ENCODE measurements around the gene PSME1. TPM values are rescaled to one million over a fixed set of nuclear protein-coding genes. Genes with fewer than 3 reads are reported as not detected.
A peak's percentile ranks its signal among the peaks of the same experiment; 100 is the strongest.

PSME1 gene
- total RNA-seq, 2 experiments from 2014 or later: 149 to 187 TPM

DNA sequence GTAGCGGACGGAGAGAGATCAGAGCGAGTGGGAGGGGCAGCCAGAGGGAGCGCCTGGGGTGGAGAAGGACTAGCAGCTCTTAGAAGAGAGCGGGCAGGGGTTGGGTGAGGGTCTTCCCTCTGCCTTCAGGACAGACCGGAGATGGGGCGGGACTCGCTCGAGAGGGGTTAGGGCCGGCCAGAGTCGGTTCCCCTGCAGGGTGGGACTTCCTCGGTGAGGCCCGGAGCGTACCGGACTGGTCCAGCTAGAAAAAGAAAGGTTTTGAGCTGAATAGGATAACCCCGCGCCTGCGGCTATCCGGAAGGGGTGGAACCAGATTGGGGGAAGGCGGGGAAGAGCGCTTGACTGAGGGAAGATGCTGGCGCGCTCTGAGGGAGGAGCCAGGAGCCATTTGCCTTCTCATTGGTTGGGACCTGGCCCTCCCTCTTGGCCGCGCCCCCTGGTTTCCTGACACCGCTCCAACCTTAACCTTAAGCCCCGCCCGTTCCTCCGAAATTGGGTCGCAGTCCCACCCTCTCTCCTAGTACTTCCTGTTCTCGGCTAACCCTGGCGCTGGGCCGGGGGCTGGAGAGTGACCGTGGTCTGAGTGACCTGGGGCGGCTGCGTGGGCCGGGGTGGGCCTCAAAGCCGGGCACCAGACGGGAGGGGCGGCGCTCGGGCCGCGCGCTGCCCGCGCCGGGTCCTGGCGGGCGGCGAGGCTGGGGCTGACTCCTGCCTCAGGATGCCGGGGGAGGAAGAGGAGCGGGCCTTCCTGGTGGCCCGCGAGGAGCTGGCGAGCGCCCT, 11.2 kb downstream of the PSME1 start, which contains the start of gene RNF31:
Gene RNF31 (plus strand): TSS at position 521 of the 783 bp plus-strand sequence. CDS start 201 bp downstream, at position 722.
- ChIA-PET CTCF (ENCODE audit: unreplicated experiment) (interaction anchor here (1.1 to 1.3 kb wide), 2 partner anchors 14 to 95 kb away, joined by 3 to 4 read pairs; partner anchors contain the start of genes IRF9 and TINF2), POLR2A (interaction anchor here (0.5 to 3.9 kb wide), 14 partner anchors 9 to 124 kb away, joined by 3 to 32 read pairs (median 5); partner anchors contain the start of genes CHMP4A, DCAF11, IPO4 and IRF9)
- peak within 1 kb of the TSS; percentile 82 for H3K27ac ChIP-seq (ENCODE audit: low read depth, low read length, poor library complexity, severe bottlenecking)
- H3K4me1 ChIP-seq (ENCODE audit: insufficient read depth, low read length, poor library complexity, severe bottlenecking): peaks cover 20% of the 10 kb centered on the region
- H2AFZ ChIP-seq (ENCODE audit: low read length): peak within 1 kb of the TSS; percentile 76; the same call in 1 of the 2 replicates
- H4K20me1 ChIP-seq (ENCODE audit: insufficient read depth, low read length): no peaks in the 10 kb centered on the region
- intact Hi-C loops (cut with micrococcal nuclease; ENCODE audit: unreplicated experiment): loop anchor here (1.0 to 10.0 kb wide), 5 partner anchors 14 to 842 kb away; partner anchors contain the start of genes BCL2L2, CHMP4A, IRF9 and PCK2
- H3K4me3 ChIP-seq (ENCODE audit: low read depth, low read length, poor library complexity, severe bottlenecking): peak within 1 kb of the TSS; percentile 94
- H3K9me2 ChIP-seq (ENCODE audit: insufficient read depth, low read length): no peaks in the 10 kb centered on the region
- no peaks in the 10 kb centered on the region for H3K9me3 ChIP-seq (ENCODE audit: low read length)
- peak; percentile 99 for DNase-seq (ENCODE audit: low spot score)
- peaks cover 19% of the 10 kb centered on the region; the same call in 1 of the 2 replicates for H3K79me2 ChIP-seq (ENCODE audit: insufficient read depth, low read depth, low read length)
- TF ChIP-seq CTCF (conservative IDR thresholded peaks at IDR 0.05; ENCODE audit: low read length) (no peak), EZH2phosphoT487 (IDR thresholded peaks at IDR 0.05; ENCODE audit: borderline replicate concordance, low read depth, low read length) (no peak)
- BruUV-seq (replicated peaks): no TSS peak
- peak within 1 kb of the TSS; percentile 96 for H3K4me2 ChIP-seq (ENCODE audit: low read length)
- H3K36me3 ChIP-seq (ENCODE audit: insufficient read depth, low read length): peaks cover 57% of the 10 kb centered on the region

- Histone ChIP-seq H3K4me1 (ENCODE audit: insufficient read depth, low read length, poor library complexity, severe bottlenecking) (peaks cover 17% of the 10 kb centered on the region), H3K79me2 (ENCODE audit: insufficient read depth, low read depth, low read length) (peaks cover 19% of the 10 kb centered on the region; the same call in 1 of the 2 replicates), H4K20me1 (ENCODE audit: insufficient read depth, low read length) (no peaks in the 10 kb centered on the region), H3K9me3 (ENCODE audit: low read length) (no peaks in the 10 kb centered on the region), H2AFZ (ENCODE audit: low read length) (peak overlapping the region; percentile 47; the same call in 1 of the 2 replicates), H3K4me3 (ENCODE audit: low read depth, low read length, poor library complexity, severe bottlenecking) (peak overlapping the region; percentile 94), H3K27ac (ENCODE audit: low read depth, low read length, poor library complexity, severe bottlenecking) (peak overlapping the region; percentile 82), H3K4me2 (ENCODE audit: low read length) (peak overlapping the region; percentile 91), H3K36me3 (ENCODE audit: insufficient read depth, low read length) (peaks cover 60% of the 10 kb centered on the region), H3K9me2 (ENCODE audit: insufficient read depth, low read length) (no peaks in the 10 kb centered on the region)
- no peak for DNase-seq (ENCODE audit: low spot score)
- intact Hi-C loops (cut with micrococcal nuclease; ENCODE audit: unreplicated experiment): loop anchor here (1.0 to 10.0 kb wide), 4 partner anchors 13 to 843 kb away; partner anchors contain the start of genes BCL2L2, CHMP4A, IRF9 and PPP1R3E
- ChIA-PET POLR2A (interaction anchor here (0.7 to 3.9 kb wide), 6 partner anchors 12 to 53 kb away, joined by 3 to 32 read pairs (median 18); partner anchors contain the start of genes DCAF11, IRF9, NRL and PCK2), CTCF (ENCODE audit: unreplicated experiment) (interaction anchor here (1.1 kb wide), 1 partner anchor 13 kb away, joined by 4 read pairs; the partner anchor contains the start of gene IRF9)
- TSS peak; percentile 70 for BruUV-seq (replicated peaks)
- TF ChIP-seq EZH2phosphoT487 (IDR thresholded peaks at IDR 0.05; ENCODE audit: borderline replicate concordance, low read depth, low read length) (no peak), CTCF (conservative IDR thresholded peaks at IDR 0.05; ENCODE audit: low read length) (no peak)
Observed at GRCh38 chr14:24147761-24148428, 11.9 kb downstream of the PSME1 start.
